GM18951 (cell line): Measurements from ENCODE around the gene KRTAP10-6.
"Not testable (repeated sequence)": the region's sequence is repeated elsewhere in the genome, so short reads cannot be mapped to it uniquely, and the experiment has no call there.

Experiments
- POLR2A ChIP-seq: IDR thresholded peaks from 4 replicates; pipeline ENCODE4 v1.6.1; 2011; ENCODE audit warnings: mild to moderate bottlenecking; ENCODE audit not compliant: insufficient read length, insufficient read depth; ENCODE audit errors: extremely low read depth
- in situ Hi-C: fragments of 300-500 bp; cut with MboI; formaldehyde crosslinking; loops from one replicate; pipeline ENCODE4 v1.12.0; 2022; ENCODE audit warnings: low sequenced_read_pairs, mixed read lengths, inconsistent platforms; ENCODE audit not compliant: unreplicated experiment

Gene KRTAP10-6

DNA sequence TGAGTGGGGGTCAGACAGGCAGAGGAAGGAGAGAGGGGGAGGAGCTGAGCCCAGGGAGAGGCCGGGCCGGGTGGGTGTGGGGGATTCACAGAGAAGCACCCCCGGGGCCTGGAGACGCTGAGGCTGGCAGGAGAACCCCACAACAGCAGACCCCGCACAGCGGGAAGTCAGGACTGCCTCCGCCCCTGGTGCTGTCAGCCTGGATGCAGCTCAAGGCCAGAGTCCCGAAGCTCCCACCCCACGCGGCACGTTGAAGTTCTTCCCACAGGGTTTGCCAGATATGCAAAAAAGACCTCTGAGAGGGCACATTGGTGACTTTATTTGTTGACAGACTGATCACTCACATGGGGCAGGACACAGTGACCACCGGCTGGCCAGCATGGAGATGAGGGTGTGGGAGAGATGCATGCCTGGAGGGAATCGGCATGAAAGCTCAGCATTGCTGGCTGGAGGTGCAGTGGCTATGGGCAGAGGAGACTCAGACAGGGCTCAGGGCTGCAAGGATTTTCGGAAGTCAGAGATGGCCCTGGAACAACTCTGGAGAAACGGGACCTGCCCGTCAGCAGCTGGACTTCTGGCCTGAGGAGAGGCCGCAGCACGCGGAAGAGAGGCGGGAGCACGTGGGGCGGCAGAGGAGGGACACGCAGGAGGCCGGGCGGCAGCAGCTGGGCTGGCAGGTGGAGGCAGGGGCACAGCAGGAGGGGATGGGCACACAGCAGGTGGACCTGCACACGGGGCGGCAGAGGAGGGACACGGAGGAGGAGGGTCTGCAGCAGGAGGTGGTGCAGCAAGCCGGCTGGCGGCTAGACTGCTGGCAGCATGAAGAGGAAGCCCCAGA lies 34.6 kb downstream of the KRTAP10-6 start:
- in situ Hi-C loops = no loop called here
- no peak for TF ChIP-seq POLR2A

DNA sequence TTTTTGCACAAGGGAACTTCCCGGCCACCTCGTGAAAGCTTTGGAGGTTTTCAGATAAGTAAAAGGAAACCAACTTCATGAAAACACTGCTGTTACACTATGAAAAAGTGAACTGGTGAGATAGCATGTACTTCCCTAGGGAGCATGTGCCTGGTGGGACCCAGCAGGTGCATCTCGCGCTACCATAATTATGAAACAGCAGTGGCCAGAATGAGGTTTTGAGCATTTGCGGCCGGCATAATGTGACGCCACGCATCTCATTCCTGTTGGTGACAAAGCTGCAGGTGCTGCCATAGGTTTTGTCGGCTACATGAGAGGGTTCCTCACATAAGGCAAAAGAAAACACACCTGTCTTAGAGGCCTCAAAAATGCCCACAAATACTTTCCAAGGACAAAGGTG lies 35.4 kb downstream of the KRTAP10-6 start:
- in situ Hi-C loops = no loop called here
- TF ChIP-seq POLR2A = no peak

DNA sequence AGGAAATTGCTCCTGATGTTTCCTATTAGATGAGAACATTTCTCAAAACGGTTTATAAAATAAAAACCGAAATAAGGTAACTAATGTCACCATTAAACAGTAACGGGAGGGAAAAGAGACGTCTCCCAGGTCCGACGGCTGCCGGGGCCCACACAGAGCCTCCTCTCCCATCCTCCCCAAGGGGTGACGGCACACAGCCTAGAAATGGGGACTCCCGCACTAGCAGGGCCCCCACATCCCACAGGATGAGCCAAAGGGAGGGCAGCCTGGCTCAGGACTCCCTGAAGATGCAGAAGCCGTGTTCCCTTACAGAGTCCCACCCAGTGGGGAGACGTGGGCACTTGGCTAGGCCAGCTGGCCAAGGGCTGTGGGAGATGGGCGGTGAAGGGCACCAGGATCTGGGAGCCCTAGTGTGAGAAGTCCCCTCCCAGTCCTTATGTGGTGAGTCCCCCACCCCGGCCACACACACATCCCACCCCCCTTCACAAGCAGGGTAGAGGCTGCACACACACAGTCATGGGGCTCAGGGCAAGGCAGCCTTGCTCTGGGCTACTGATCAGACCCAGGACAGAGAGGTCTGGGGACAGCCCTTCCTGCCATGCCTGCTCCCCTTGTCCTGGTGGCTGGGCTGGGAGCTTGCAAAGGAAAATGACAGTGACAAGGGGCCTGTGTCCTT lies 37.0 kb downstream of the KRTAP10-6 start:
- in situ Hi-C loops = no loop called here

DNA sequence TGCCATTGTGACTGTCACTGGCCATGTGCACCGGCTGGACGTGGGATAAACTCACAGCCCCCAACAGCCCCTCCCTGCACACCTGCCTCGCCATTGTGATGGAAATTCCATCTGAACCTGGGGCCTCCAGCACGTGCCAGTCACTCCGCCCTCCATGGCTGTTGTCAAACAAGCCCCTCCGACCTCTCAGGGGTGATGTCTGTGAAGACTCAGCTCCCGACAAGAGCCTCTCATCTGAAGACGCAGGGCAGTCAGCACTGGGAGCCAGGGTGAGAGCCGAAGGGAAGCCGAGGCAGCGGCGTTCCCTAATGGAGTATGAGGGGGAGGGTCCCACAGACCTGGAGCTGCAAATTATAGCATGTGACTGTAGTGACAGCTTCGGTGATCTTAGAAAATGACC lies 39.6 kb downstream of the KRTAP10-6 start:
- in situ Hi-C loops = no loop called here
- no peak for TF ChIP-seq POLR2A

More for the DNA sequence above, 37.0 kb downstream of the KRTAP10-6 start:
- TF ChIP-seq POLR2A = no peak

DNA sequence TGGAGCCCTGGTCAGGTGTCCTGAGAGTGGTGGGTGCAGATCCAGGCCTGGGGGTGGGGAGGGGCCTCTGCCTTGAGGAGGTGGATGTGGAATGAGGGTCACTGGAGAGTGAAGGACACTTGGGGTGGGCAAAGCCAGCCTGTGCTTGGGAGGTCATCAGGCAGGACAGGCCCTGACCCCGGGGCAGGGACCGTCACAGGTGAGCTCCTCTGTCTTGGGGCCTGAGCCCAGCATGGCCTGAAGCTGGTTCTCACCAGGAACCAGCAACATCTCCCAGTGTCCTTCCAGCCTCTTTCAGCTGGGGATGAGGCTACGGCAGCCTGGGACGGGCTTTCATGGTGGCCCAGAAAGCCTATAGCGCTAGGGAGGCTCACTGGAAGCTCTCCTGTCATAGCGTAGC lies 40.2 kb downstream of the KRTAP10-6 start:
- no peak for TF ChIP-seq POLR2A
- in situ Hi-C loops = no loop called here

DNA sequence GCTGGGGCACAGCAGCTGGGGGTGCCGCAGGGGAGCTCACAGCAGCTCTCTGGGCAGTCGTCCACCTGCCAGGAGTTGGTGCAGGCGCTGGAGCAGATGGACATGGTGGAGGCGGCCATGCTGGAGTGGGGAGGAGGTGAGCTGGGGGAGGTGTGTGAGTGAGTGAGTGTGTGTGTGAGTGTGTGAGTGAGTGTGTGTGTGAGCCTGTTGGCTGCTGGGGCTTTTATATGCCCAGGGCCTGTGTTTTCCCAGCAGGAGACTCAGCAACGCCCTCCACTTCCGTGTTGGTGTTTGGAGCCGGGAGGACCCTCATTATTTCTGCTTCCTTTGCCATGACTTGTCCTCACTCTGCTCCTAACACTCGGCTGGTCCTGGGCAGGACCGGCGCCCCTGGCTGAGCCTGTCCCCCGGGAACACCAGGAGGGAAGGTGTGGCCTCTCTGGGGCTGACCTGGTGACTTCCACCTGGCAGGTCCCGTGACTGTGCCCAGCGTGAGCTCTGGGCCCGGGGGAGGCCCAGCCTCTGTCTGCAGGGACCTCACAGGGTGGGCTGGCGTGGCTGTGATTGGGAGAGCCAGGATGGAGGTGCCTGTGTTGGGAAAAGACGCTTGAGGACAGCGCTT lies 40.9 kb downstream of the KRTAP10-6 start, which contains the start of gene KRTAP10-2:
KRTAP10-2 (minus strand) TSS at position 166 of the 622 bp plus-strand sequence; CDS start at position 119, 47 bp downstream.
- no peak for TF ChIP-seq POLR2A
- in situ Hi-C loops = no loop called here

DNA sequence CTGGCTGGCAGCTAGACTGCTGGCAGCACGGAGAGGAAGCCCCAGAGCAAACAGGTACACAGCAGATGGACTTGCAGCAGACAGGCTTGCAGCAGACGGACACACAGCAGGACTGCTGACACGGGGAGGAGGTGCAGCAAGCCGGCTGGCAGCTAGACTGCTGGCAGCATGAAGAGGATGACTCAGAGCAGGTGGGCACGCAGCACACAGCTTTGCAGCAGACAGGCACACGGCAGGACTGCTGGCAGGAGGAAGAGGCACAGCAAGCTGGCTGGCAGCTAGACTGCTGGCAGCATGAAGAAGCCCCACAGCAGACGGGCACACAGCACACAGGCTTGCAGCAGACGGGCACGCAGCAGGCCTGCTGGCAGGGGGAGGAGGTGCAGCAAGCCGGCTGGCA lies 41.5 kb downstream of the KRTAP10-6 start:
- in situ Hi-C loops = no loop called here
- TF ChIP-seq POLR2A = no peak

DNA sequence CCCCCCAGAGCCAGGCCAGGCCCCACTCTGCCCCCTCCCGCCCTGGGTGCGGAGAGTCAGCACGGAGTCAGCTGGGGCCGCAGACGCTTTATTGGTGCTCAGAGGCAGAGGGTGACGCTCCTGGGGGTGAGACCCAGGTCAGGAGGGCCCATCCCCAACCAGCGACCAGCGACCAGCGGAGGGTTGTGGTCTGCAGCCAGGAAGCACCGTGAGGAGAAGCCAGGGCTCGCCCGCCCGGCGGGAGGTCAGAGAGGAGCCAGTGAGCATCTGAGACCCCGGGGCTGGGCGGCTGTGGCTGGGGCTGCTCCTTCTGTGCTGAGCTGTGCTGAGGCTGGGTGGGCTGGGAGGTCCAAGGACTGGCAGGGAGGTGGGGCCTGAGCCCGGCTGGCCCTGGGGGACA lies 42.0 kb downstream of the KRTAP10-6 start:
- in situ Hi-C loops = not testable (repeated sequence)

DNA sequence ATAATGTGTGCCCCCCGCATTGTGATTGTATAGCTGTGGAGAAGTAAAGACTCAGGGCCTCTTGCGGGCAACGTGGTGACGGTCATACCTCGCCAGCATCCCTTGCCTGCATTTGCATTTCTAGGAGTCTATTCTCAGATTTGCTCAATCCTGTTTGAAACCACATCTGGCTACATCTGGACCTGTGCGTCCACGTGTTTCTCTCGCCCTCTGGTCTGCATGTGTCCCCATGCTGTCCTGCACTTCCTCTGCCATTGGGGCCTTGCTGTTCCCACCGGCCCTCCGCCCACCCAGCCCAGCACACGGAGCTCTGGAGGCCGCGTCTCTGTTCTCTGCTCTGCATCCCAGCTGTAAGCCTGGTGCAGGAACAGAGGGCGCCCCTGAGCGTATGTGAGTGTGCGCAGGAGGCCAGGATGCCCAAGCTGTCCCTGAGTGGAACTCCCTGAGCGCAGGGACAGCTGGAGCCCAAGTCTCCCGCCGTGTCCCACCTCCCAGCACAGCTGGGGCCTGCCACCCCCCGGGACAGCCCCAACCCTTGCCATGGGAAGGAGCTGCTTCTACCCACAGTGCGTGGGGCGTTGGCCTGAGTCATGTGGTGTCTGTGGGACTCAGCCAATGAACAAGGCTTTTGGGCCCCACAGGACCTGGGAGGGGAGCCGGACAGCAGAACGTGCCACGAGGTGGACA lies 42.6 kb downstream of the KRTAP10-6 start:
- in situ Hi-C loops = no loop called here
- TF ChIP-seq POLR2A = no peak

DNA sequence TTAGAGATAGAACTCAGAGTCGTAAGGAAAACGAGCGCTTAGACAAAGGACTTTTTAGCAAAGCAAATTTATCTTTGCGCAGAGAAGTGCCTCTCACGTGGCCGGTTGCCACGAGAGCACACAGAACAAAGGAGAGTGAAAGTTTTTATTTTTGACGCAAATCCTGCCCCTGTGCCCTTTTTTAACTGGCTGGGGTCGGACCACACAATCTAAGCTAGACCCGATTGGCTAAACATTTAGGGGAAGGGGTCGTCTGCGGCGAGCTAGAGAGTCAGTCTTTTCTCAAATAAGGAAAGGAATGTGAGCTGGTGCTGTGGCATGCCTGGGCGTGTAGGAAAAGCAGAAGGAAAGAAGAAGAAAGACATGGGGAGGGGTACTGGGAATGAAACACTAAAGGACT lies 43.4 kb downstream of the KRTAP10-6 start:
- in situ Hi-C loops = no loop called here
- no peak for TF ChIP-seq POLR2A

DNA sequence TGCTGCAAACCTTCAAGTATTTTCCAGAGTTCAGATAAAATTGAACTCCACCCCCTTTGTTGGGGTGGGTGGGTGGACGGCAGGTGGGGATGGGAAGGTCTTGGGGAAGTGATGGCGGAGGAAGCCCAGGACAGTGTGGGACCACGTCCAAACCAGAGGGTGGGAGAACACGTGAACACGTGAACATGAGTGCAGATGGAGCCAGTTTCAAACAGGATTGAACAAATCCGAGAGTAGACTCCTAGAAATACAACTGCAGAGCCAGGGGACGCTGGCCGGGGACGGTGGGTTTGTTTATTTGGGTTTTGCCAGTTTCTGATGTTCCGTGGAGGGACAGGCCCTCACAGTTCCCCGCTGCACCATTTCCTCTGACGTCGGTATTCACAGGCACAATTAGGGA lies 43.9 kb downstream of the KRTAP10-6 start:
- in situ Hi-C loops = no loop called here
- TF ChIP-seq POLR2A = no peak

DNA sequence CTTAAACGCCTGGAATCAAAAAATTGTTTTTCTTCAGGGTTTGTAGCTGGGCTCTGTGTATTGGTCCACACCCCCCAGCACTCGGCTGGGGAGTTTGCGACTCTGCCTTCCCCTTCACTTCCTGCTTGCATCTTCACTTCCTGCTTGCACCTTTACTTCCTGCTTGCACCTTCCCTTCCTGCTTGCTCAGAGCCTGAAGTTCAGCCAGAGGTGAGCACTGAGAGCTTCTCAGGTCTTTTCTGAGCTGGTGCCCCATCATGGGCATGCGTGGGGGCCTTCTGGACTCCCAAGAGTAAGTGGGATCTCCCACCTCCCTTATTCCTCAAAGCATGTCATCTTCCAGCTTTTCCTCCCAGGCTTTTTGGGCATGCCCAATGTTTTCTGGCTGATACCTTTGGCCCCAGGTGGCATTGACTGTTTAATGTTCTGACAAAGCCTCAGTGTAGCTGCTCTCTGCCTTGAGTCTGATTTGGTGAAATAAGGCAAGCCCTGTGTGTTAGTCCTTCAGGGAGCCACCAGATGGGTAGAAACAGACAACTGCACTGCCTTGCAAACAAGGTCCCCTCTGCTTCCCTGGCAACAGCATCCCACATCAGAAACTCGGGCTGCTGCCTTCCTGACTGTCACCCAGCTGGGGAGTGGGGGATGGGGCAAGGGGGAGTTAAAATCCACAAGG lies 44.5 kb downstream of the KRTAP10-6 start:
- in situ Hi-C loops = no loop called here
- TF ChIP-seq POLR2A = no peak

DNA sequence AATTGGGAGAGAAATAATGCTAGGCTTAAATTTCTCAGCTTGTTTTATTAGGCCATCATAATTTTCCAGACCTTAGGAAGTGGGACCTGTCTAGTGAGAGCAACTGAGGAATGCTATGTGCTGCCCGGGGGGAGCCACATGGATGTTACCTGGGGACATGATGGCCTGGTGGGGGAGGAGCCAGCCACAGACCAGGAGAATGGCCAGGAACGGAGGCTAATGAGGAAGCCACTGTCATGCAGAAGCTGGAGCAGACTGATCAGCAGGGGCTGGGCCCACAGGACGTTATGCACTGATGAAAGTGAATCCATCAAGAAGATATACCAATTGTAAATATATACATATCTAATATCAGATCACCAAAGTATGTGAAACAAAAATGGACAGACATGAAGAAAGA lies 47.7 kb downstream of the KRTAP10-6 start:
- in situ Hi-C loops = no loop called here
- no peak for TF ChIP-seq POLR2A

DNA sequence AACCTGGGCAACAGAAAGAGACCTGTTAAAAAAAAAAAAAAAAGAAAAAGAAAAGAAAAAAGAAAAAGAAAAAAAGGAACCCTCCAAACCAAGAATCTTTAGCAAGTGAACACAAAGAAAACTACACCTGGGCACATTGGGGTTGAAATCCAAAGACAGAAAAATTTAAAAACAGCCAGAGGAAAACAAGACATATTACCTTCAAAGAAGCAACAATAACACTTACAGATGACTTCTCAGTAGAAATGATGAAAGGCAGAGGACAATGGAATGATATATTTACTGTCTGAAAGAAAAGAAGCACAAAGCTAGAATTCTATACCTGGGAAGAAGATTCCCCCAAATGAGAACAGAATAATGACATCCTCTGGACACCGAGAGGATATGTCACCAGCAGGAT lies 49.6 kb downstream of the KRTAP10-6 start:
- no peak for TF ChIP-seq POLR2A
- in situ Hi-C loops = no loop called here
